ENCODE results near the gene PEX14.

PEX14 gene

DNA sequence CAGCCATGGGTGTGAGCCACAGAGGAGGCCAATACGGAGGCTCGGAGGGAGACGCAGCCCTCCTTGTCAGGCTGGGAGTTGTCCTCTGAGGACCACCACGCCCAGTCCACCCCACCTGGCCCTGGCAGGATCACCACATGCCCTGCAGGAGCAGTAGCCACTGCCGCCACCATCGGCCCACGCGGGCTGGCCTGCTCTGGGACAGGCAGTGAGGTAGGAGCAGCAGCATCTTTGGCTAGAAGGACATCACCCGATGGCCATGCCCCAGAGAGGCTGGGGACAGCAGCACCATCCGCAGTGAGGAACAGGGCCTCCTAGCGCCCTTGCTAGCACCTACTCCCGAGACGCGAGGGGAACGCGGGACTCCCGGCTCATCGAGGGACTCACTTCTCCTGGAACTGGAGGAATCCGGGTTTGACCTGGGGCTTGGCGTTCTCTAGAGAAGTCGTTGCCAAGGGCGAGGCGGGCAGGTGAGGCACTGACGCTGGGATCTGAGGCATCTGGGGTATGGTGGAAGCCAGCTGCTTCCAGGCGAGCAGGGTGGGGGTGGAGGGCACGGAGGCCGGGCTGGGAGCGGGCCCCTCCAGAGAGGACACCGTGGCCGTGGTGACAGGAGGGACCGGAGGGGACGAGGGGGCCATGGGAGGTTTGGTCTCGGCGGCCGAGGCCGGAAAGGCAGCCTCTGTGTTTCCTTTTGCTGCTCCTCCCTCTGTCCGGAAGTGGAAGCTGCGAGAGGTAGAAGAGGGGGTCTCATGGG lies 172.8 kb downstream of the PEX14 start:
- no peak for TF ChIP-seq Cebpa-rat (IDR thresholded peaks at IDR 0.05)
- Histone ChIP-seq H3K4me3 (no peak overlapping the region), H3K36me3 (no peaks in the 10 kb centered on the region), H4K20me1 (peaks cover 0 to 15% (median 0%) of the 10 kb centered on the region in 11 experiments; a peak in 2 of 22 replicates), H3K4me1 (peaks cover 0 to 22% (median 5%) of the 10 kb centered on the region in 10 experiments; a peak in 9 of 20 replicates), H3K9me3 (replicated peaks in 1 of 11) (no peaks in the 10 kb centered on the region), H3K27ac (no peak overlapping the region), H3K9ac (no peak overlapping the region), H3K27me3 (no peaks in the 10 kb centered on the region), H3K4me2 (no peak overlapping the region)

DNA sequence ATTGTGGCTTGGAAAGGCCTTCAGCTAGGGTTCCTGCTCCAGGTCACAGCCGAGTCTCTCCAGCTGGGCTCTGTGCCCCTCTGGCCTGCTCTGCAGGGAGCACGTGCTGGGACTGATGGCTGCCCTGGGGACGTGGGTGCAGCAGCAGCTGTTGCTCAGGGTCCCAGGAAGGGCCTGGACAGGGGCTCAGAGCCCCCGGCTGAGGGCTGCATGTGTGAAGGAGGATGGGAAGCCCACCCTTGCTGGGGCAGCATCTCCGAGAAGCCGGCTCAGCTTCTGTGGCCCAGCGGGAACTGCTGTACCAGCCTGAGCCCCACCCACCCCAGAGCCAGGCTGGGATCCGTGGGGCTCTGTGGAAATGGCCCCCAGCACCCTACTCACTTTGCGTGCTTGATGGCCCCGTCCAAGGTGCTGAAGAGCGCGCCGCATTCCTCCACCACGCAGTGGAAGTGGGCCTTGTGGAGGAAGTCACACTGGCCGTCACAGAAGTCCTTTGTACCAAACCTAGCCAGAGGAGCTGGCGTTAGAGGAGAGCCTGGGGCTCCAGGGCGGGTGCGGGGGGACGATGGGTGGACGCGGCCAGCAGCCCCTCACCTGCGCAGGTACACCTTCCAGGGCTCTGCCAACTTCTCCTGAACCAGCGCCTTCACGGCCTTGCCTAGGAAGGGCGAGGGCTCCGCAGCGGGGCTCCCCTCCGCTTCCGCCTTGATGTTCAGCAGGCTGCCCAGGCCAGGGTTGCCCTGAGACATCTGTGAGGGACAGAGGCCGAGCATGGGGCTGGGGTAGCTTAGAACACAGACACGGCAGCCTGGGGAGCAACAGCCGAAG lies 174.2 kb downstream of the PEX14 start:
- H3K4me3 ChIP-seq, result no peak overlapping the region
- no peak overlapping the region for H3K9ac ChIP-seq
- H3K4me1 ChIP-seq, result peaks cover 0 to 28% (median 7%) of the 10 kb centered on the region in 10 experiments; a peak in 9 of 20 replicates
- H3K4me2 ChIP-seq, result no peak overlapping the region
- H3K9me3 ChIP-seq (replicated peaks in 1 of 11), result no peaks in the 10 kb centered on the region
- H3K36me3 ChIP-seq, result no peaks in the 10 kb centered on the region
- no peak for TF ChIP-seq Cebpa-rat (IDR thresholded peaks at IDR 0.05)
- H3K27me3 ChIP-seq, result no peaks in the 10 kb centered on the region
- peaks cover 0 to 24% (median 0%) of the 10 kb centered on the region in 11 experiments; a peak in 3 of 22 replicates for H4K20me1 ChIP-seq
- H3K27ac ChIP-seq, result no peak overlapping the region

- no peak for TF ChIP-seq Cebpa-rat (IDR thresholded peaks at IDR 0.05)
Observed at GRCh38 chr1:10649517-10650201, 174.9 kb downstream of the PEX14 start.

DNA sequence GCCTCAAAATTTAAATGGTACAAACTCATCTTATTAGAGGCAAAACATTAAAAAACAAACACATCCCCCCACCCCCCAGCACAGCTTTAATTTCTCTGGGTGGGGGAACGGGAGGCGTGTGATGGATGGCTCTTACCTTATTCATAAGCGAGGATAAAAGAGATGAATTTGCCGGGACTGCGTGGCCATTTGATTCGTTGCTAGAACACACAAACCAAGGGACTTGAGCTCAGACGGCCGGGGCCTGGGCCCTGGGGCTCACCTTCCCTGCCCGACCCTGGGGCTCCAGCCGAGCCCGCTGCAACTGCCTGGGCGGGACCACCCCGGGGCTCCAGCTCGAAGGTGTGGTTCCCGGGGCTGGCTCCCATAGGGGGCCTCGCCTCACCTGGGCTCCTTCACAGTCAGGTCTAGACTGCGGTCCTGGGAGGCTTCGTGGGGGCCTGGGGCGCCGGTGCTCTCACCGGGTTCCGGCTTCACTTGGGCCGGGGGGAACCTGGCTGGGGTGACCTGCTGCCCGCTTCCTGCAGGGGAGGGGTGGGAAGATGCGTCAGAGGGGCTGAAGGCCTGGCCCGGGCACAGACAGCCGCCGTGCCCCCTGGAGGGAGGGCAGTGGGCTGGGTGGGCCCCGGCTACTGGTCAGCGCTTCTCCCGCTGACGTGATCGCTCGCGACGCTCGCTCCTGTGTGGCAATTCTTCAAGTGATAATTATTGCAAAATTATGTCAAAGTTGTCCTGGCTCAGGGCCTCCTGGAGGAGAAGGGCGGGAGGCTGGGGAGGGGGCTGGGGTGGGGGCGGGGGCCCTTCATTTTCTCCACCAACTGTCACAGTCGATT lies 176.0 kb downstream of the PEX14 start:
- no peak overlapping the region for H3K9ac ChIP-seq
- peaks cover 0 to 17% (median 4%) of the 10 kb centered on the region in 10 experiments; a peak in 6 of 20 replicates for H3K4me1 ChIP-seq
- H4K20me1 ChIP-seq, result peaks cover 0 to 24% (median 0%) of the 10 kb centered on the region in 11 experiments; a peak in 2 of 22 replicates
- no peaks in the 10 kb centered on the region for H3K36me3 ChIP-seq
- H3K4me2 ChIP-seq, result no peak overlapping the region
- no peaks in the 10 kb centered on the region for H3K27me3 ChIP-seq
- H3K9me3 ChIP-seq (replicated peaks in 1 of 11), result no peaks in the 10 kb centered on the region
- TF ChIP-seq Cebpa-rat (IDR thresholded peaks at IDR 0.05), result no peak
- no peak overlapping the region for H3K27ac ChIP-seq
- H3K4me3 ChIP-seq, result no peak overlapping the region

More at GRCh38 chr1:10649517-10650201, 174.9 kb downstream of the PEX14 start:
- Histone ChIP-seq H3K27ac (no peak overlapping the region), H3K9ac (no peak overlapping the region), H3K9me3 (replicated peaks in 1 of 11) (no peaks in the 10 kb centered on the region), H3K27me3 (no peaks in the 10 kb centered on the region), H3K4me3 (no peak overlapping the region), H3K4me2 (no peak overlapping the region), H4K20me1 (peaks cover 0 to 24% (median 0%) of the 10 kb centered on the region in 11 experiments; a peak in 3 of 22 replicates), H3K36me3 (no peaks in the 10 kb centered on the region), H3K4me1 (peaks cover 0 to 21% (median 5%) of the 10 kb centered on the region in 10 experiments; a peak in 9 of 20 replicates)

- Histone ChIP-seq H3K36me3 (no peaks in the 10 kb centered on the region), H3K27ac (no peak overlapping the region), H3K9me3 (replicated peaks in 1 of 11) (no peaks in the 10 kb centered on the region), H3K9ac (no peak overlapping the region), H3K27me3 (no peaks in the 10 kb centered on the region), H3K4me1 (peaks cover 0 to 14% (median 3%) of the 10 kb centered on the region in 10 experiments; a peak in 6 of 20 replicates), H3K4me2 (no peak overlapping the region), H4K20me1 (peaks cover 0 to 24% (median 0%) of the 10 kb centered on the region in 11 experiments; a peak in 2 of 22 replicates), H3K4me3 (no peak overlapping the region)
- no peak for TF ChIP-seq Cebpa-rat (IDR thresholded peaks at IDR 0.05)
Observed at GRCh38 chr1:10651389-10651766, 176.6 kb downstream of the PEX14 start.

DNA sequence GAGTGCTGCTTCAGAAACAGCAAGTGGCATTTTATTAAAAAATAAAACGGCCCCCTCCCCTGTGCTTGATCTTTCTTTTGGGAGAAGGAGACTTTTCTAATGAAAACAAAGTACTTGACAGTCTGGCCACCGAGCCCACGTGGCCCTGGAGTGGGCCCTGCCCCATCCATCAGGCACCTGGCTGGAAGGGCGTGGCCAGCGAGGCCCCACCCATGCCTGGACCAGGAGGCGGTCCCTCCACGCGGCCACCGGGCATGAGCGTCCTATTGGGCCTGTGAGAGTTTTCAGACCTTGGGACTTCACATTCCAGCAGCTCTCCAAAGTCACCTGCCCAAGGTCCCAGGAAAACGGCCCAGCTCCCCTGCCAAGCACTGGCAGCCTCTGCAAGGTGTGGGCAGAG lies 177.0 kb downstream of the PEX14 start:
- no peak for TF ChIP-seq Cebpa-rat (IDR thresholded peaks at IDR 0.05)
- no peak overlapping the region for H3K9ac ChIP-seq
- no peak overlapping the region for H3K4me2 ChIP-seq
- H3K4me1 ChIP-seq, result peaks cover 0 to 11% (median 2%) of the 10 kb centered on the region in 10 experiments; a peak in 5 of 20 replicates
- no peak overlapping the region for H3K27ac ChIP-seq
- H3K36me3 ChIP-seq, result no peaks in the 10 kb centered on the region
- no peak overlapping the region for H3K4me3 ChIP-seq
- peaks cover 0 to 24% (median 0%) of the 10 kb centered on the region in 11 experiments; a peak in 2 of 22 replicates for H4K20me1 ChIP-seq
- no peaks in the 10 kb centered on the region for H3K9me3 ChIP-seq (replicated peaks in 1 of 11)
- no peaks in the 10 kb centered on the region for H3K27me3 ChIP-seq

GRCh38 chr1:10652626-10653025 lies 177.9 kb downstream of the PEX14 start:
- Histone ChIP-seq H3K27ac (no peak overlapping the region), H4K20me1 (peaks cover 0 to 24% (median 0%) of the 10 kb centered on the region in 11 experiments; a peak in 2 of 22 replicates), H3K4me3 (no peak overlapping the region), H3K36me3 (no peaks in the 10 kb centered on the region), H3K27me3 (no peaks in the 10 kb centered on the region), H3K9ac (no peak overlapping the region), H3K4me1 (peaks cover 0 to 11% (median 2%) of the 10 kb centered on the region in 10 experiments; a peak in 5 of 20 replicates), H3K4me2 (no peak overlapping the region), H3K9me3 (replicated peaks in 1 of 11) (no peaks in the 10 kb centered on the region)
- no peak for TF ChIP-seq Cebpa-rat (IDR thresholded peaks at IDR 0.05)

Data from BLaER1 treated with 17β-estradiol and CSF1 and Interleukin-3, amounts not matched to agents 10 nM and 100 nM (cell line).